HG02943 (cell line): ENCODE data around the gene CLDN7.
"Not testable (repeated sequence)": the region's sequence is repeated elsewhere in the genome, so short reads cannot be mapped to it uniquely, and the experiment has no call there.

Experiments
- ATAC-seq: cut with Tn5 transposase; IDR thresholded peaks from one replicate; pipeline ENCODE4 v1.9.1; 2021; ENCODE audit warnings: mild to moderate bottlenecking, low read depth, moderate library complexity; ENCODE audit not compliant: unreplicated experiment

CLDN7 gene

GRCh38 chr17:7256766-7257456 lies 5.4 kb downstream of the CLDN7 start:
- ATAC-seq, result no peak

GRCh38 chr17:7254511-7254910 lies 7.8 kb downstream of the CLDN7 start:
- no peak for ATAC-seq

GRCh38 chr17:7253082-7253481 lies 9.2 kb downstream of the CLDN7 start:
- no peak for ATAC-seq

GRCh38 chr17:7252176-7253043 lies 9.9 kb downstream of the CLDN7 start, which contains the start of gene ELP5:
Gene ELP5 (plus strand): TSS chr17:7252215. CDS start chr17:7252551, 336 bp downstream.
- ATAC-seq, result peak; percentile 45

- ATAC-seq, result peak; percentile 80
Observed at GRCh38 chr17:7251661-7252175, 10.6 kb downstream of the CLDN7 start, which contains the start of gene CTDNEP1. Gene CTDNEP1 (minus strand): TSS chr17:7251734. CDS start chr17:7251296, 438 bp downstream.

GRCh38 chr17:7250695-7251627 lies 11.3 kb downstream of the CLDN7 start:
- ATAC-seq, result no peak

GRCh38 chr17:7249830-7250229 lies 12.4 kb downstream of the CLDN7 start:
- ATAC-seq, result no peak

GRCh38 chr17:7249214-7249613 lies 13.1 kb downstream of the CLDN7 start:
- ATAC-seq, result no peak

GRCh38 chr17:7248796-7249195 lies 13.5 kb downstream of the CLDN7 start:
- ATAC-seq, result no peak

- no peak for ATAC-seq
Observed at GRCh38 chr17:7246779-7247178, 15.5 kb downstream of the CLDN7 start.

GRCh38 chr17:7243838-7244237 lies 18.4 kb downstream of the CLDN7 start:
- ATAC-seq, result not testable (repeated sequence)

GRCh38 chr17:7243453-7243729 lies 18.9 kb downstream of the CLDN7 start:
- ATAC-seq, result no peak

- peak; percentile 41 for ATAC-seq
Observed at GRCh38 chr17:7242717-7243452, 19.4 kb downstream of the CLDN7 start.

- peak; percentile 28 for ATAC-seq
Observed at GRCh38 chr17:7241783-7242716, 20.2 kb downstream of the CLDN7 start, which contains the start of gene GABARAP. Gene GABARAP (minus strand): TSS chr17:7242449. CDS start chr17:7242330, 119 bp downstream.

- no peak for ATAC-seq
Observed at GRCh38 chr17:7241090-7241733, 21.1 kb downstream of the CLDN7 start.

GRCh38 chr17:7240375-7240774 lies 21.9 kb downstream of the CLDN7 start:
- ATAC-seq, result no peak

GRCh38 chr17:7239091-7240027 lies 22.9 kb downstream of the CLDN7 start, which contains the start of gene PHF23:
Gene PHF23 (minus strand): TSS chr17:7239457. CDS start chr17:7239279, 178 bp downstream.
- peak; percentile 52 for ATAC-seq
